ENCODE data around the gene WDR53.
A peak's percentile ranks its signal among the peaks of the same experiment; 100 is the strongest.
"Not testable (repeated sequence)": the region's sequence is repeated elsewhere in the genome, so short reads cannot be mapped to it uniquely, and the experiment has no call there.

The WDR53 gene

DNA sequence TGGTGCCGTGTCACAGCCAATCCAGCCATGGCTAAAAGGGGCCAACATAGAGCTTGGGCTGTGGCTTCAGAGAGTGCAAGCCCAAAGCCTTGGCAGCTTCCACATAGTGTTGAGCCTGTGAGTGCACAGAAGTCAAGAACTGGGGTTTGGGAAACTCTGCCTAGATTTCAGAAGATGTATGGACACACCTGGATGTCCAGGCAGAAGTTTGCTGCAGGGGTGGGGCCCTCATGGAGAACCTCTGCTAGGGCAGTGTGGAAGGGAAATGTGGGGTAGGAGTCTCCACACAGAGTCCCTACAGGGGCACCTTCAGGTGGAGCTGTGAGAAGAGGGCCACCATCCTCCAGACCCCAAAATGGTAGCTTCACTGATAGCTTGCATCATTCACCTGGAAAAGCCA is 19.0 kb downstream of the WDR53 start:
- intact Hi-C loops (cut with micrococcal nuclease); H3K36me3 Mint-ChIP-seq (ENCODE audit: low read depth); H3K27ac Mint-ChIP-seq; H3K27me3 Mint-ChIP-seq; H3K4me3 Mint-ChIP-seq; H3K4me1 Mint-ChIP-seq (ENCODE audit: low read depth): not testable (repeated sequence)
- peaks cover 27% of the 10 kb centered on the region for H3K9me3 Mint-ChIP-seq

DNA sequence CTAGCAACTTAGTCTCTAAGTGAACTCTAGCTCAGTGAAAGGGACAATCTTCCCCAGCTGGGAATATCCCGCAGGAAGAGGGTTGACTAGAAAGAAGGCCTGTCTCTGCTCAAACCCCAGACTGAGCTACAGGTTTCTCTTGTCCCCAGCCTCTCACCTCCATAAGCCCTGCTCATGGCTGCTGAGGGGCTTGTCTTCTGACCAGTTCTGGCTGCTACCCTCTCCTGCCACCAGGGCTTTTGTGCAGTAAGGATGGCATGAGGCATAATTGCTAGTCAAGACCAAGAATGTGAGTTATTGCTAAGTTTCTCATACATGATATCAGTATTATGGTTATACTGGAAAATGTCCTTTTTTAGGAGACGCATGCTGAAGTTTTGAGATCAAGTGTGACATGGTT is 21.3 kb downstream of the WDR53 start:
- Mint-ChIP-seq H3K9me3 (peaks cover 27% of the 10 kb centered on the region), H3K4me3 (no peak overlapping the region), H3K4me1 (ENCODE audit: low read depth) (no peaks in the 10 kb centered on the region), H3K27me3 (no peaks in the 10 kb centered on the region), H3K27ac (no peak overlapping the region), H3K36me3 (ENCODE audit: low read depth) (peaks cover 5% of the 10 kb centered on the region)
- intact Hi-C loops (cut with micrococcal nuclease) = no loop called here

DNA sequence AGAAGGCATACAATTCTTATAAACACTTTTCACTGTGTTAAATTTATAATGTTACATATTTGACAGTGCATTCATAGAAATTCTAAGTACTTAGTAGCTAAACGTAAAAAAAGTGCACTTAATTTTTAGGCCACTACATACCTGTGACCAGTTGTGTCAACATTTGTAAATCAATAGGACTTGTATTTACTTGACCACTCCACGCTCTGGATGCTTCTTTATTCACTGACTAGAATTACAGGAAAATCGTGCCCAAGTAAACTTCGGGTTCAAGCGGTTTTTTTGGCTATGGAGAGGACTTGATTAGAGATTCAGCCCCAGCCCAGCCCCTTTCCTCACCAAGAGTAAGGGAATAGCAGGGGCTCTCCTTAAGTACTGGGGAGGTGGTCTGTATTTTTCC is 21.8 kb downstream of the WDR53 start:
- H3K4me3 Mint-ChIP-seq = no peak overlapping the region
- no peak overlapping the region for H3K27ac Mint-ChIP-seq
- intact Hi-C loops (cut with micrococcal nuclease) = no loop called here
- no peaks in the 10 kb centered on the region for H3K27me3 Mint-ChIP-seq
- peaks cover 5% of the 10 kb centered on the region for H3K36me3 Mint-ChIP-seq (ENCODE audit: low read depth)
- H3K4me1 Mint-ChIP-seq (ENCODE audit: low read depth) = no peaks in the 10 kb centered on the region
- peaks cover 27% of the 10 kb centered on the region for H3K9me3 Mint-ChIP-seq

DNA sequence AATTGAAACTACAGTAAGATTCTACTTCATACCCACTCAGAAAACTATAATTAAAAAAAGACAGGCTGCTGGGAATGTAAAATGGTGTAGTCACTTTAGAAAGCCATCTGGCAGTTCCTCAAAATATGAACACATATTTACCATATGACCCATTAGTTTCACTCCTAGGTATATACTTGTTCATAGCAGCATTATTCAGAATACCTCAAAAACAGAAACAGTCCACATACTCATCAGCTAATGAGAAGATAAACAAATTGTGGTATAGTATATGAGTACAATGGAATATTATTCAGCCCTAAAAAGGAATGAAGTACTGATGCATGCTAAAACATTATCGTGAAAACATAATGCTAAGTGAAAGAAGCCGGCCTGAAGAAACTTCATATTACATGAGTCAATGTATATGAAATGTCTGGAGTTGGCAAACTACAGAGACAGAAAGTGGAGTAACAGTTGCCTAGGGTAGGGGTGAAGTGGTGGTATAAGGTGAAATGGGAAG is 23.8 kb downstream of the WDR53 start:
- no peaks in the 10 kb centered on the region for H3K4me1 Mint-ChIP-seq (ENCODE audit: low read depth)
- peaks cover 5% of the 10 kb centered on the region for H3K36me3 Mint-ChIP-seq (ENCODE audit: low read depth)
- H3K4me3 Mint-ChIP-seq = no peak overlapping the region
- no peak overlapping the region for H3K27ac Mint-ChIP-seq
- no peaks in the 10 kb centered on the region for H3K27me3 Mint-ChIP-seq
- H3K9me3 Mint-ChIP-seq = peaks cover 15% of the 10 kb centered on the region
- intact Hi-C loops (cut with micrococcal nuclease) = no loop called here

DNA sequence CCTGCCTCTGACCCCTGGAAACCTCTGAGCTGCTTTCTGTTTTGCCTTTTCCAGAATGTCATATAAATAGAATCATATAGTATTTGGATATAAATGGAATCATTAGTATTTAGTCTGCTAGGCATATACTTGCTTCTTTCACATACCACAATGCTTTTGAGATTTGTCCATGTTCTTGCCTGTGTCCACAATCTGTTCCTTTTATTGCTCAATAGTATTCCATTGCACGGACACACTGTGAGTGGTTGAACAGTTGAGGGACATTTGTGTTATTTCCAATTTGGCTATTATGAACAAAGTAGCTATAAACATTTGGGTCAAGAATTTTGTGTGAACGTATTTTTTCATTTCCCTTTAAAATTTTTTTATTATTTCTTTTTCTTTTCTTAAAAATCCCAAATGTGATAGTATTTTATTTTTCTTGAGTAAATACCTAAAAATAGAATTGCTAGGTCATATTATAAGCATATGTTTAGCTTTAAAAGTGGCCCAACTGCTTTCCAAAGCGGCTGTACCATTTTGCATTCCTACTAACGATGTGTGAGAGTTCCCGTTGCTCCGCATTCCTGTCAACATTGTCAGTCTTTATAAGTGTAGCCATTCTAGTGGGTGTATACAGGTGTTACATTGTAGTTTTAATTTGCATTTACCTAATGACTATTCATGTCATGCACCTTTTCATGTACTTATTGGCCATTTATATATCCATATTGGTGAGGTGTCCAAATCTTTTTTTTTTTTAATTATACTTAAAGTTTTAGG is 26.5 kb downstream of the WDR53 start:
- no peak overlapping the region for H3K27ac Mint-ChIP-seq
- no peak overlapping the region for H3K4me3 Mint-ChIP-seq
- intact Hi-C loops (cut with micrococcal nuclease) = no loop called here

DNA sequence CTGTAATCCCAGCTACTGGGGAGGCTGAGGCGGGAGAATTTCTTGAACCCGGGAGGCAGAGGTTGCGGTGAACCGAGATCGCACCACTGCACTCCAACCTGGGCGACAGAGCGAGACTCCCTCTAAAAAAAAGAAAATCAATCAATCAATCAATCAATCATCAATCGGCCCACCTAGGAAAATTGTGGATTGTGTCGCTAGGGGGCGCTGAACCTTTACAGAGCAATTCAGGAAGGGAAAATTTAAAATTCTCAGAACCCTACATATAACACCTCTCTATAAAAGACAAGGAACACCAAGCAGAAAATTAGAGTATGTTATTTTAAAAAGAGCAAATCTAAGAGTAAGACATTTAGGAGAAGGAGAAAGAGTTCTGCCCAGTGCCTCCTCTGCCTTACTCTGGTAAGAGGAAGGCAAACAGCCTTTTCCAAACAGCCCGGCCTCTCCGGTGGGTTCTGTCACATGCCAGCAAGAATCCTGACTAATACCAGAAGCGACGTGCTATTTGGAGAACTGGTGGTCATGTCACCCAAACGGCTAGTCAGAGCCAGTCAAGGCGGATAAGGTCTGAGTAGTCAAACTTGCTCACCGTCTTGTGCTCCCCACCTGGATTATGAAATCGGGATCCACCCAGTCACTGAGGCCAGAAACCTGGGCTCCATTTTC is 30.9 kb downstream of the WDR53 start:
- Mint-ChIP-seq H3K27ac (no peak overlapping the region), H3K4me3 (no peak overlapping the region), H3K9me3 (no peaks in the 10 kb centered on the region), H3K27me3 (no peaks in the 10 kb centered on the region), H3K4me1 (ENCODE audit: low read depth) (peaks cover 9% of the 10 kb centered on the region), H3K36me3 (ENCODE audit: low read depth) (no peaks in the 10 kb centered on the region)
- intact Hi-C loops (cut with micrococcal nuclease) = no loop called here

More for the DNA sequence above, 26.5 kb downstream of the WDR53 start:
- peaks cover 9% of the 10 kb centered on the region for H3K4me1 Mint-ChIP-seq (ENCODE audit: low read depth)
- H3K9me3 Mint-ChIP-seq = no peaks in the 10 kb centered on the region
- H3K27me3 Mint-ChIP-seq = no peaks in the 10 kb centered on the region
- H3K36me3 Mint-ChIP-seq (ENCODE audit: low read depth) = no peaks in the 10 kb centered on the region

DNA sequence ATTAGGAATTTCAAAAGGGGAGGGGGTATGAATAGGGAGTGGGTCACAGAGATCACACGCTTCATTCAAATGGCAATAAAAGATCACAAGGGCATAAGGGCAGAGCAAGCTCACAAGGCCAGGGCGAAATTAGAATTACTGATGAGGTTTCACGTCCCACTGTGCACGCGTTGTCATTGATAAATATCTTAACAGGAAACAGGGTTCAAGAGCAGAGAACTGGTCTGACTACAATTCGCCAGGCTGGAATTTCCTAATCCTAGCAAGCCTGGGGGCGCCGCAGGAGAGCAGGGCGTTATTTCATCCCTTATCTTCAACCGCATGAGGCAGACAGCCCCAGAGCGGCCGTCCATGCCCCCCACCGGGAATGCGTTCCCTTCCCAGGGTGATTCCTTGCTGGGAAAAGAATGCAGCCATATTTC is 35.1 kb downstream of the WDR53 start:
- no peak overlapping the region for H3K4me3 Mint-ChIP-seq
- intact Hi-C loops (cut with micrococcal nuclease) = no loop called here
- H3K27ac Mint-ChIP-seq = no peak overlapping the region
- peaks cover 8% of the 10 kb centered on the region for H3K36me3 Mint-ChIP-seq (ENCODE audit: low read depth)
- H3K9me3 Mint-ChIP-seq = peaks cover 13% of the 10 kb centered on the region
- H3K4me1 Mint-ChIP-seq (ENCODE audit: low read depth) = peaks cover 17% of the 10 kb centered on the region
- no peaks in the 10 kb centered on the region for H3K27me3 Mint-ChIP-seq

DNA sequence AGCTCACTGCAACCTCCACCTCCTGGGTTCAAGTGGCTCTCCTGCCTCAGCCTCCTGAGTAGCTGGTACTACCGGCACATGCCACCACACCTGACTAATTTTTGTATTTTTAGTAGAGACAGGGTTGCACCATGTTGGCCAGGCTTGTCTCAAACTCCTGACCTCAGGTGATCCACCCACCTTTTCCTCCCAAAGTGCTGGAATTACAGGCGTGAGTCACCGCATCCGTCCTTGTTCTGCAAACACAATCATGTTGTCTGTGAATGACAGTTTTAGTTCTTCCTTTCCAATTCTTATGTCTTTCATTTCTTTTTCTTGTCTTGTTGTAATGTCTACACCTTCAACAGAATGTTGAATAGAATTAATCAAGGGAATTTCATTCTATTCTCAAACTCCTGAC is 36.9 kb downstream of the WDR53 start:
- Mint-ChIP-seq H3K36me3 (ENCODE audit: low read depth) (peaks cover 8% of the 10 kb centered on the region), H3K4me3 (no peak overlapping the region), H3K9me3 (peaks cover 13% of the 10 kb centered on the region), H3K27me3 (no peaks in the 10 kb centered on the region), H3K4me1 (ENCODE audit: low read depth) (peaks cover 18% of the 10 kb centered on the region), H3K27ac (no peak overlapping the region)
- intact Hi-C loops (cut with micrococcal nuclease) = no loop called here

DNA sequence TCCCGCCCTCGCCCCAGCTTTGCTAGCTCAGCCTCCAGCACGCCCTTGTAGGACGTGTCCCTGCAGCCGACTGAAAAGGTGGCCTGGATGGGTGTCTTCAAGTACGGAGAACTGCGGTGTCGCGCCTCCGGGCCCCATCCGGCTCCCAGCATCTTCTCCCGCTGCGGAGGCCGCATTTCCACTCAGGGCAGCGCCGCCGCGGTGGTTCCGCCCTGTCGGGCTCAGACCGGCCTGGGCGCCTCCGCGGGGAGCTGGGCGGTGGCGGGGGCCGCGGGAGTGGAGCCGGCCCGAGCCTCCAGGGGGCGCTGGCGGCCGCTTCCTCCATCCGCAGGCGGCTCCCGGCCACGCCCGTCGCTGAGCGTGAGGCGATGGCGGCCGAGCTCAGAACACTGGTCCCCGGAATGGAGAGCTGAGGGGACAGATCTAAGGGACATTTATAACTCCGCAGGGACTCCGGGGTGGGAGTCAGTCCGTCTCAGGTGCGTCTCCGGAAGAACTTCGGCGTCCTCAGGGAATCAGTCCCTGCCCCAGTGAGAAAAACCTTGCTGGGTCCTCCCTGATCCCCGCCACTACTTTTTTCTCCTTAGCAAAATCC is 39.6 kb downstream of the WDR53 start:
- Mint-ChIP-seq H3K9me3 (peaks cover 13% of the 10 kb centered on the region), H3K4me3 (peak overlapping the region; percentile 70), H3K27ac (peak overlapping the region; percentile 87), H3K36me3 (ENCODE audit: low read depth) (peaks cover 8% of the 10 kb centered on the region), H3K27me3 (no peaks in the 10 kb centered on the region), H3K4me1 (ENCODE audit: low read depth) (peaks cover 18% of the 10 kb centered on the region)
- intact Hi-C loops (cut with micrococcal nuclease) = no loop called here

DNA sequence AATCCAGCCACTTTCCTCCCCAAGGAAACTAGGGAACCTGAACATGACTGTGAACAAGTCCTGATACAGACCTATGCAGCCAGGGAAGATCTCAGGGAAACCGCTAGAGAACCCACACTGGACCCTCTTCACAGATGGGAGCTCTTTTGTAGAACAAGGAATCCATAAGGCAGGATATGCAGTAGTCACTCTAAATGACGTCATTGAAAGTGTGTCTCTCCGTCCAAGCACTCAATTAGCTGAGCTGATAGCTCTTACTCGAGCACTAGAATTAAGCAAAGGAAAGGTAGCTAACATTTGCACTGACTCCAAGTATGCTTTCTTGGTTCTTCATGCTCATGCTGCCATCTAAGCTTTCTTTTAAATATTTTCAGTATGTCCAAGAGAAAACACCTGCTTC is 43.2 kb downstream of the WDR53 start:
- Mint-ChIP-seq H3K27ac (no peak overlapping the region), H3K4me3 (no peak overlapping the region), H3K9me3 (peaks cover 22% of the 10 kb centered on the region), H3K27me3 (no peaks in the 10 kb centered on the region), H3K4me1 (ENCODE audit: low read depth) (peaks cover 18% of the 10 kb centered on the region), H3K36me3 (ENCODE audit: low read depth) (no peaks in the 10 kb centered on the region)
- intact Hi-C loops (cut with micrococcal nuclease) = no loop called here

DNA sequence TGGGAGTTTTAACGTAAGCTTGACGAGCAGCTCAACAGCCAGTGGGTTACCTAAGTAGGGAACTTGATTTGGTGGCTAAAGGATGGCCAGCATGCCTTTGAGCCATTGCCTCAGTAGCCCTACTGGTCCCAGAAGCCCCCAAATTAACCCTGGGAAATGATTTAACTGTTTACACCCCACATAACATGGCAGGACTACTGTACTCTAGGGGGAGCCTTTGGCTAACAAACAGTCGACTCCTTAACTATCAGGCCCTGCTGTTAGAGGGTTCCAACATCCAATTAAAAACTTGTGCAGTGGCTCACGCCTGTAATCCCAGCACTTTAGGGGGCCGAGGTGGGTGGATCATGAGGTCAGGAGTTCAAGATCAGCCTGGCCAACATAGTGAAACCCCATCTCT is 43.8 kb downstream of the WDR53 start:
- Mint-ChIP-seq H3K4me3 (no peak overlapping the region), H3K36me3 (ENCODE audit: low read depth) (no peaks in the 10 kb centered on the region), H3K9me3 (peaks cover 28% of the 10 kb centered on the region), H3K27me3 (no peaks in the 10 kb centered on the region), H3K4me1 (ENCODE audit: low read depth) (peaks cover 18% of the 10 kb centered on the region), H3K27ac (no peak overlapping the region)
- intact Hi-C loops (cut with micrococcal nuclease) = no loop called here

DNA sequence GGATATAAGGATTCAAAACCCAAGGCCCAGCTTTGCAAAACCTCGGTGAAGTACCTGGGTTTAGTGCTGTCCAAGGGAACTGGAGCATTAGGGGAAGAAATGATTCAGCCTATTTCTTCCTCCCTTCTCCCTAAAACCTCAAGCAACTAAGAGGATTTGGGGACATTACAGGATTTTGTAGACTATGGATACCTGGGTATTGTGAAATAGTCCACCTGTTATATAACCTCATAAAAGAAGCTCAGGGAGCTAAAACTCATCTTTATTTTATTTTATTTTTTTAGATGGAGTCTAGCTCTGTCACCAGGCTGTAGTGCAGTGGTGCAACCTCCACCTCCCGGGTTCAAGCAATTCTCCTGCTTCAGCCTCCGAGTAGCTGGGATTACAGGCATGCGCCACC is 44.5 kb downstream of the WDR53 start:
- H3K4me1 Mint-ChIP-seq (ENCODE audit: low read depth) = peaks cover 15% of the 10 kb centered on the region

DNA sequence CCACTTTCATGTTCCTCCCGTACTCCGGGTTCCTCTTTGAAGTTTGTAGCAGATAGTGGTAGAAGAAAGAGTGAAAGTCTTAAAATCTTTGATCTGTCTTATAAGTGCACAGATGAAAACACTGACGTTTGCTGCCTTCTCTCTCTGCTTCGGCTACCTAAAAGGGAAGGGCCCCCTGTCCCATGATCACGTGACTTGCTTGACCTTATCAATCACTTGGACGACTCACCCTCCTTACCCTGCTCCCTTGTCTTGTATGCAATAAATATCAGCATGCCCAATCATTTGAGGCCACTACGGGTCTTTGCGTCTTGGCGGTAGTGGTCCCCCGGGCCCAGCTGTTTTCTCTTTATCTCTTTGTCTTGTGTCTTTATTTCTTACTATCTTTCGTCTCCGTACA is 47.1 kb downstream of the WDR53 start:
- H3K27ac Mint-ChIP-seq; intact Hi-C loops (cut with micrococcal nuclease); H3K4me3 Mint-ChIP-seq; H3K27me3 Mint-ChIP-seq; H3K4me1 Mint-ChIP-seq (ENCODE audit: low read depth); H3K36me3 Mint-ChIP-seq (ENCODE audit: low read depth): not testable (repeated sequence)
- peaks cover 46% of the 10 kb centered on the region for H3K9me3 Mint-ChIP-seq

More for the DNA sequence above, 44.5 kb downstream of the WDR53 start:
- Mint-ChIP-seq H3K36me3 (ENCODE audit: low read depth) (no peaks in the 10 kb centered on the region), H3K9me3 (peaks cover 35% of the 10 kb centered on the region), H3K4me3 (no peak overlapping the region), H3K27me3 (no peaks in the 10 kb centered on the region), H3K27ac (no peak overlapping the region)
- intact Hi-C loops (cut with micrococcal nuclease) = no loop called here

DNA sequence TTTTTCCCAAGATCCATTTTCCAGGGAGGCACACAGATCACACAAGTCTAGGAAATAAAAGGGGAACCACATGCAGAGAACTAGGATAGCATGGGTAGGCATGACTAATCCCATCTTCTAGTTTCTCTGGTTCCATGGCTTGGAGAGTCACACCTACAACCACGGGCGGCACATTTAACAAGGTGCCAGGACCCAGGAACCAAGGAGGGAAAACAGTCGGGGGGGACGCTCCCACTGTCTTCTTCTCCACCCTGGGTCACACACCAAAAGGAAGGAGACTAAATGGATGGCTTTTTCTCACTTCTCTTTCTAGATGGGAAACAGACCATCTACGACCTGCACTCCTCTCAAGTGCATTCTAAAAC is 48.7 kb downstream of the WDR53 start:
- H3K36me3 Mint-ChIP-seq (ENCODE audit: low read depth) = no peaks in the 10 kb centered on the region
- H3K4me1 Mint-ChIP-seq (ENCODE audit: low read depth) = no peaks in the 10 kb centered on the region
- peaks cover 46% of the 10 kb centered on the region for H3K9me3 Mint-ChIP-seq
- no peaks in the 10 kb centered on the region for H3K27me3 Mint-ChIP-seq
- no peak overlapping the region for H3K27ac Mint-ChIP-seq
- no peak overlapping the region for H3K4me3 Mint-ChIP-seq
- intact Hi-C loops (cut with micrococcal nuclease) = loop anchor here (2.0 kb wide), 2 partner anchors 33 to 267 kb away; no protein-coding TSS in a partner anchor

Measured in dendritic cell treated with granulocyte-macrophage colony-stimulating factor and Interleukin-4, amounts not matched to agents 40 ng/mL and 50 ng/mL, for 4 days (primary cell).